ENCODE measurements around the gene MARK1. TPM values are rescaled to one million over a fixed set of nuclear protein-coding genes. Genes with fewer than 3 reads are reported as not detected.

The MARK1 gene
- total and polyA plus RNA-seq, 9 of the 15 experiments (the other 6 are each of a cell fraction or from before 2014, with no cell fraction given): not detected

GRCh38 chr1:220504329-220504728 is 23.6 kb upstream of the MARK1 start (continued):
- TF ChIP-seq HMGXB4 (CRISPR knock-in tag; IDR thresholded peaks at IDR 0.05) (no peak), RAD21 (CRISPR knock-in tag; conservative IDR thresholded peaks at IDR 0.05 in 1 of 2, IDR thresholded peaks at IDR 0.05 in 1 of 2) (no peak), SMARCB1 (IDR thresholded peaks at IDR 0.05; ENCODE audit: insufficient read length, low read depth) (no peak), MBD1 (CRISPR knock-in tag; IDR thresholded peaks at IDR 0.05) (no peak), PHF8 (IDR thresholded peaks at IDR 0.05; ENCODE audit: borderline replicate concordance, low read length) (no peak), ZNF764 (CRISPR knock-in tag; IDR thresholded peaks at IDR 0.05; ENCODE audit: low read depth) (no peak), ZKSCAN8 (CRISPR knock-in tag; IDR thresholded peaks at IDR 0.05) (no peak), TBP (optimal IDR thresholded peaks at IDR 0.05; ENCODE audit: low read depth, low read length) (no peak), TGIF2 (CRISPR knock-in tag; IDR thresholded peaks at IDR 0.05) (no peak)

Measured in K562 (cell line).